Vagina (tissue), 2 donors: Measurements from ENCODE around the gene GHRHR.

Experiments
- CTCF ChIP-seq, 3 experiments: fragments of 450-650 bp in 2 of 3; fragments of 200-600 bp in 1 of 3; sonication (generic) in 1 of 3; IDR thresholded peaks; one replicate each; pipeline ENCODE4 v1.5.1; 2017 to 2019; ENCODE audit warnings: antibody characterized with exemption in 3 of 3, mild to moderate bottlenecking in 2 of 3, moderate library complexity in 2 of 3
- POLR2A ChIP-seq, 2 donors: fragments of 450-650 bp; IDR thresholded peaks; one replicate each; pipeline ENCODE4 v1.6.1; 2017; ENCODE audit warnings: antibody characterized with exemption in 2 of 2, mild to moderate bottlenecking in 2 of 2, moderate library complexity in 2 of 2

GRCh38 chr7:30971440-30971839 lies 7.7 kb downstream of the GHRHR start:
- TF ChIP-seq CTCF (IDR thresholded peaks at IDR 0.05) (no peak), POLR2A (IDR thresholded peaks at IDR 0.05) (no peak)
